HepG2 (cell line): Measurements from ENCODE around the gene CSNK1D. TPM values are rescaled to one million over a fixed set of nuclear protein-coding genes. Genes with fewer than 3 reads are reported as not detected.
A peak's percentile ranks its signal among the peaks of the same experiment; 100 is the strongest.

Source experiments
- ELF4 ChIP-seq: sonication (generic); formaldehyde crosslinking; IDR thresholded peaks from 2 replicates; pipeline ENCODE4 v1.5.0; 2020; ENCODE audit warnings: missing genetic modification reagents, mild to moderate bottlenecking, moderate library complexity, borderline replicate concordance
- GZF1 ChIP-seq: sonication (generic); formaldehyde crosslinking; IDR thresholded peaks from 2 replicates; pipeline ENCODE4 v1.5.1; 2020; ENCODE audit warnings: mild to moderate bottlenecking, missing genetic modification reagents
- HIC2 ChIP-seq: sonication (generic); formaldehyde crosslinking; IDR thresholded peaks from 2 replicates; pipeline ENCODE4 v1.9.0; 2022; ENCODE audit warnings: low read depth, missing genetic modification reagents
- HNF4A ChIP-seq: sonication (generic); formaldehyde crosslinking; IDR thresholded peaks from 2 replicates; pipeline ENCODE4 v1.4.0; 2020; ENCODE audit warnings: missing genetic modification reagents
- HOXA5 ChIP-seq: sonication (generic); formaldehyde crosslinking; IDR thresholded peaks from 2 replicates; pipeline ENCODE4 v1.4.0; 2020; ENCODE audit warnings: missing genetic modification reagents
- IRF9 ChIP-seq: sonication (generic); formaldehyde crosslinking; IDR thresholded peaks from 2 replicates; pipeline ENCODE4 v1.8.0; 2022; ENCODE audit warnings: missing genetic modification reagents, mild to moderate bottlenecking, borderline replicate concordance
- ISL2 ChIP-seq: sonication (generic); formaldehyde crosslinking; IDR thresholded peaks from 2 replicates; pipeline ENCODE4 v1.5.0; 2020; ENCODE audit warnings: missing genetic modification reagents
- MIXL1 ChIP-seq: IDR thresholded peaks from 2 replicates; pipeline ENCODE4 v1.6.1; 2016
- ZFP41 ChIP-seq: sonication (generic); formaldehyde crosslinking; IDR thresholded peaks from 2 replicates; pipeline ENCODE4 v1.4.0; 2020; ENCODE audit warnings: mild to moderate bottlenecking, missing genetic modification reagents, borderline replicate concordance
- ZNF484 ChIP-seq: sonication (generic); formaldehyde crosslinking; IDR thresholded peaks from 2 replicates; pipeline ENCODE4 v1.5.1; 2020; ENCODE audit warnings: mild to moderate bottlenecking, low read depth, missing genetic modification reagents, borderline replicate concordance
- ZNF574 ChIP-seq: sonication (generic); formaldehyde crosslinking; IDR thresholded peaks from 2 replicates; pipeline ENCODE4 v1.4.0; 2020; ENCODE audit warnings: missing genetic modification reagents
- ZNF609 ChIP-seq: sonication (generic); formaldehyde crosslinking; IDR thresholded peaks from 2 replicates; pipeline ENCODE4 v1.4.0; 2020; ENCODE audit warnings: mild to moderate bottlenecking, missing genetic modification reagents, borderline replicate concordance
- polyA plus RNA-seq, 8 experiments: library from polyadenylated mRNA; depleted of rRNA in 3 of 8; stranded (reverse) in 7 of 8; unstranded in 1 of 8; fragments of >200 nt; fragmentation: Illumina TruSeq in 4 of 8; extraction: Trizol in 4 of 8; gene quantifications; 2 replicates each; pipeline versions ENCODE4 v1.2.1 to v1.2.3, GENCODE V29; 2011 to 2016; ENCODE audit warnings: low read depth in 4 of 8, missing spikeins in 1 of 8, mixed read lengths in 1 of 8; ENCODE audit not compliant: insufficient read depth in 1 of 8
- total RNA-seq, 5 experiments: library from RNA; depleted of rRNA; stranded (reverse); fragments of >200 nt; fragmentation: Illumina TruSeq; extraction: Trizol; gene quantifications; 2 replicates each; pipeline ENCODE4 v1.2.3, GENCODE V29; 2016; ENCODE audit warnings: low read depth in 1 of 5
- TF ChIP-seq, protein P1 (sequence below): sonication (generic); formaldehyde crosslinking; IDR thresholded peaks from 2 replicates; pipeline ENCODE4 v1.4.0; 2020; ENCODE audit warnings: missing genetic modification reagents, borderline replicate concordance

CSNK1D gene
- total and polyA plus RNA-seq, 2 of the 13 experiments (the other 11 are each of a cell fraction or from before 2014, with no cell fraction given), result 31.5 to 128 TPM

- TF ChIP-seq ZFP41 (CRISPR knock-in tag) (peak; percentile 15; the same call in 1 of the 2 replicates), ZNF574 (CRISPR knock-in tag) (peak; percentile 52), ZNF484 (CRISPR knock-in tag) (no peak), ZNF609 (CRISPR knock-in tag) (no peak), ISL2 (CRISPR knock-in tag) (no peak), HNF4A (CRISPR knock-in tag) (peak; percentile 78), ELF4 (CRISPR knock-in tag) (no peak), GZF1 (CRISPR knock-in tag) (peak; percentile 88; the same call in 1 of the 2 replicates), HIC2 (CRISPR knock-in tag) (0 out of 2 replicates have a peak, but pooled peaks have one; percentile 6), IRF9 (CRISPR knock-in tag) (0 out of 2 replicates have a peak, but pooled peaks have one; percentile 24), MIXL1 (CRISPR knock-in tag) (peak; percentile 25; the same call in 1 of the 2 replicates), HOXA5 (CRISPR knock-in tag) (no peak)
- TF ChIP-seq, protein P1, sequence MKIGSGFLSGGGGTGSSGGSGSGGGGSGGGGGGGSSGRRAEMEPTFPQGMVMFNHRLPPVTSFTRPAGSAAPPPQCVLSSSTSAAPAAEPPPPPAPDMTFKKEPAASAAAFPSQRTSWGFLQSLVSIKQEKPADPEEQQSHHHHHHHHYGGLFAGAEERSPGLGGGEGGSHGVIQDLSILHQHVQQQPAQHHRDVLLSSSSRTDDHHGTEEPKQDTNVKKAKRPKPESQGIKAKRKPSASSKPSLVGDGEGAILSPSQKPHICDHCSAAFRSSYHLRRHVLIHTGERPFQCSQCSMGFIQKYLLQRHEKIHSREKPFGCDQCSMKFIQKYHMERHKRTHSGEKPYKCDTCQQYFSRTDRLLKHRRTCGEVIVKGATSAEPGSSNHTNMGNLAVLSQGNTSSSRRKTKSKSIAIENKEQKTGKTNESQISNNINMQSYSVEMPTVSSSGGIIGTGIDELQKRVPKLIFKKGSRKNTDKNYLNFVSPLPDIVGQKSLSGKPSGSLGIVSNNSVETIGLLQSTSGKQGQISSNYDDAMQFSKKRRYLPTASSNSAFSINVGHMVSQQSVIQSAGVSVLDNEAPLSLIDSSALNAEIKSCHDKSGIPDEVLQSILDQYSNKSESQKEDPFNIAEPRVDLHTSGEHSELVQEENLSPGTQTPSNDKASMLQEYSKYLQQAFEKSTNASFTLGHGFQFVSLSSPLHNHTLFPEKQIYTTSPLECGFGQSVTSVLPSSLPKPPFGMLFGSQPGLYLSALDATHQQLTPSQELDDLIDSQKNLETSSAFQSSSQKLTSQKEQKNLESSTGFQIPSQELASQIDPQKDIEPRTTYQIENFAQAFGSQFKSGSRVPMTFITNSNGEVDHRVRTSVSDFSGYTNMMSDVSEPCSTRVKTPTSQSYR, result peak; percentile 95
Measured at GRCh38 chr17:82309656-82310570, 36.4 kb upstream of the CSNK1D start (continued).
